Measurements from ENCODE around the gene STX11.

The STX11 gene

GRCh38 chr6:144134737-144135136, 15.6 kb upstream of the STX11 start:
- H3K9ac ChIP-seq (ENCODE audit: low read depth, low read length), result no peak overlapping the region
- no peaks in the 10 kb centered on the region for H3K27me3 ChIP-seq (ENCODE audit: insufficient read depth, low read length, poor library complexity)
- no peaks in the 10 kb centered on the region for H4K20me1 ChIP-seq (ENCODE audit: insufficient read depth, low read length)

GRCh38 chr6:144138542-144138941, 11.8 kb upstream of the STX11 start:
- H3K4me3 ChIP-seq (ENCODE audit: low read depth in 1 of 2, low read length in 2 of 2), result no peak overlapping the region
- H2AFZ ChIP-seq (ENCODE audit: low read depth, low read length), result no peak overlapping the region
- no peak overlapping the region for H3K27ac ChIP-seq (ENCODE audit: low read length)
- no peaks in the 10 kb centered on the region for H3K4me1 ChIP-seq (ENCODE audit: insufficient read depth, low read length)
- TF ChIP-seq CTCF (IDR thresholded peaks at IDR 0.05; ENCODE audit: borderline replicate concordance, extremely low read depth, low read length, poor library complexity, severe bottlenecking) (no peak), EZH2 (IDR thresholded peaks at IDR 0.05; ENCODE audit: borderline replicate concordance, low read depth, low read length, severe bottlenecking) (no peak)
- H3K4me2 ChIP-seq (ENCODE audit: insufficient read depth, low read length), result no peak overlapping the region
- H3K9ac ChIP-seq (ENCODE audit: low read depth, low read length), result no peak overlapping the region
- H4K20me1 ChIP-seq (ENCODE audit: insufficient read depth, low read length), result no peaks in the 10 kb centered on the region
- no peaks in the 10 kb centered on the region for H3K9me3 ChIP-seq (ENCODE audit: insufficient read depth, low read length, severe bottlenecking)
- H3K79me2 ChIP-seq (ENCODE audit: insufficient read depth, low read length), result no peaks in the 10 kb centered on the region
- H3K36me3 ChIP-seq (ENCODE audit: insufficient read depth, low read length), result no peaks in the 10 kb centered on the region
- DNase-seq (no peak), ATAC-seq (ENCODE audit: insufficient read depth, low read depth) (no peak)
- peaks cover 3% of the 10 kb centered on the region for H3K27me3 ChIP-seq (ENCODE audit: insufficient read depth, low read length, poor library complexity)

More at GRCh38 chr6:144134737-144135136, 15.6 kb upstream of the STX11 start:
- no peak overlapping the region for H3K4me3 ChIP-seq (ENCODE audit: low read depth in 1 of 2, low read length in 2 of 2)
- no peaks in the 10 kb centered on the region for H3K9me3 ChIP-seq (ENCODE audit: insufficient read depth, low read length, severe bottlenecking)
- H2AFZ ChIP-seq (ENCODE audit: low read depth, low read length), result no peak overlapping the region
- no peak for DNase-seq
- H3K79me2 ChIP-seq (ENCODE audit: insufficient read depth, low read length), result no peaks in the 10 kb centered on the region
- no peak overlapping the region for H3K4me2 ChIP-seq (ENCODE audit: insufficient read depth, low read length)
- no peaks in the 10 kb centered on the region for H3K36me3 ChIP-seq (ENCODE audit: insufficient read depth, low read length)
- TF ChIP-seq CTCF (IDR thresholded peaks at IDR 0.05; ENCODE audit: borderline replicate concordance, extremely low read depth, low read length, poor library complexity, severe bottlenecking), result no peak
- TF ChIP-seq EZH2 (IDR thresholded peaks at IDR 0.05; ENCODE audit: borderline replicate concordance, low read depth, low read length, severe bottlenecking), result no peak
- no peaks in the 10 kb centered on the region for H3K4me1 ChIP-seq (ENCODE audit: insufficient read depth, low read length)
- no peak for ATAC-seq (ENCODE audit: insufficient read depth, low read depth)
- no peak overlapping the region for H3K27ac ChIP-seq (ENCODE audit: low read length)

DNA sequence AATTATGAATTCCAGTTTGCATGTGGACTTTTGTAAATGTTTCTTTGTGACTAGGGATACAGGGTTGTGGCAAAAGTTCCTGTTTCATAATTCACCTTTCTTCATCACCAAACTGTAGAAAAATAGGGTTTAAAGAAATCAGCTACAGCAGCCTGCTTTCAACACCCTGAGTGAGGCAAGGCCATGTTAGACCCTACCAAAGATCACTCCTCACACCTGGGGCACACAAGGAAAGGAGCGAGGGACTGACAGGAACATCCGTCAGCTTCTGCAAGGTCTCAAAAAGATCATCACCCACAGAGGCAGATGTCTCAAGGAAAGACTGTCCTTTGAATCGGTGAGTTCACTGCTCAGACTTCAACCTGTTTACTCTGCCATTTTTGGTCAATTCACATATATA, 10.5 kb upstream of the STX11 start:
- Histone ChIP-seq H2AFZ (ENCODE audit: low read depth, low read length) (no peak overlapping the region), H3K9ac (ENCODE audit: low read depth, low read length) (no peak overlapping the region), H3K4me1 (ENCODE audit: insufficient read depth, low read length) (no peaks in the 10 kb centered on the region), H3K27me3 (ENCODE audit: insufficient read depth, low read length, poor library complexity) (peaks cover 4% of the 10 kb centered on the region), H3K4me3 (ENCODE audit: low read depth in 1 of 2, low read length in 2 of 2) (no peak overlapping the region), H4K20me1 (ENCODE audit: insufficient read depth, low read length) (no peaks in the 10 kb centered on the region), H3K9me3 (ENCODE audit: insufficient read depth, low read length, severe bottlenecking) (no peaks in the 10 kb centered on the region), H3K4me2 (ENCODE audit: insufficient read depth, low read length) (no peak overlapping the region), H3K27ac (ENCODE audit: low read length) (no peak overlapping the region), H3K36me3 (ENCODE audit: insufficient read depth, low read length) (no peaks in the 10 kb centered on the region), H3K79me2 (ENCODE audit: insufficient read depth, low read length) (no peaks in the 10 kb centered on the region)
- DNase-seq (no peak), ATAC-seq (ENCODE audit: insufficient read depth, low read depth) (no peak)
- no peak for TF ChIP-seq CTCF (IDR thresholded peaks at IDR 0.05; ENCODE audit: borderline replicate concordance, extremely low read depth, low read length, poor library complexity, severe bottlenecking)
- TF ChIP-seq EZH2 (IDR thresholded peaks at IDR 0.05; ENCODE audit: borderline replicate concordance, low read depth, low read length, severe bottlenecking), result no peak

DNA sequence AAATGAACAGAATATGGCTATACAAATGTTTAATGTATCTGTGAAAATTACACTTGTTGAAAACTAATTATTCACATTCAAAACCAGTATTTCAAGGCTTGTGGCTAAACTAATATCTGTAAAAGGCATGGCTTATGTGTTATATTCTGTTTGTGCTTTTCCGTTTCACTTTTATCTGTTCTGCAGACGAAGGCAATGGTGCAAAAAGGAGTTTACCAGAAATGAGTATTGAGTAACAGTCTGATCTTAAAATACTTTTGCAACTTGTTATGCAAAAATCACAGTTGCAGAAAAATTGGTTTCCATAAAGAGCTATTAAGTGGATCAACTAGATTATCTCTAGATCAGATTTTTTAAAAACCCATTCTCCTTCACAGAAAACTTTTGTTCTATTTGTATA, 9.4 kb upstream of the STX11 start:
- no peak for ATAC-seq (ENCODE audit: insufficient read depth, low read depth)
- H2AFZ ChIP-seq (ENCODE audit: low read depth, low read length), result no peak overlapping the region
- no peaks in the 10 kb centered on the region for H3K4me1 ChIP-seq (ENCODE audit: insufficient read depth, low read length)
- no peak for DNase-seq
- no peaks in the 10 kb centered on the region for H3K79me2 ChIP-seq (ENCODE audit: insufficient read depth, low read length)
- TF ChIP-seq CTCF (IDR thresholded peaks at IDR 0.05; ENCODE audit: borderline replicate concordance, extremely low read depth, low read length, poor library complexity, severe bottlenecking) (no peak), EZH2 (IDR thresholded peaks at IDR 0.05; ENCODE audit: borderline replicate concordance, low read depth, low read length, severe bottlenecking) (no peak)
- H3K27ac ChIP-seq (ENCODE audit: low read length), result no peak overlapping the region
- no peak overlapping the region for H3K9ac ChIP-seq (ENCODE audit: low read depth, low read length)
- no peak overlapping the region for H3K4me2 ChIP-seq (ENCODE audit: insufficient read depth, low read length)
- H3K4me3 ChIP-seq (ENCODE audit: low read depth in 1 of 2, low read length in 2 of 2), result no peak overlapping the region
- no peaks in the 10 kb centered on the region for H3K36me3 ChIP-seq (ENCODE audit: insufficient read depth, low read length)
- no peaks in the 10 kb centered on the region for H4K20me1 ChIP-seq (ENCODE audit: insufficient read depth, low read length)
- H3K9me3 ChIP-seq (ENCODE audit: insufficient read depth, low read length, severe bottlenecking), result no peaks in the 10 kb centered on the region
- H3K27me3 ChIP-seq (ENCODE audit: insufficient read depth, low read length, poor library complexity), result peaks cover 4% of the 10 kb centered on the region

Data from DND-41 (cell line).